BE2C (cell line): ENCODE data around the gene RAPGEF1.

Experiments
- DNase-seq: peaks from one replicate; pipeline ENCODE4 v3.0.0-alpha.2; 2020
- H3K27me3 ChIP-seq: fragments of 250-450 bp; sonication (Bioruptor Pico); 2 replicates; pipeline ENCODE4 v1.5.1; 2020; ENCODE audit warnings: mild to moderate bottlenecking
- H3K36me3 ChIP-seq: fragments of 250-450 bp; sonication (Bioruptor Pico); 2 replicates; pipeline ENCODE4 v1.5.1; 2020; ENCODE audit warnings: mild to moderate bottlenecking
- H3K4me1 ChIP-seq: fragments of 250-450 bp; sonication (Bioruptor Pico); 2 replicates; pipeline ENCODE4 v1.5.1; 2020
- H3K4me3 ChIP-seq: 2 replicates; pipeline ENCODE4 v1.5.1; 2011; ENCODE audit warnings: low read depth, low read length
- H3K9me3 ChIP-seq: fragments of 250-450 bp; sonication (Bioruptor Pico); 2 replicates; pipeline ENCODE4 v1.5.1; 2020
- TF ChIP-seq, protein P1 (sequence below): IDR thresholded peaks from 2 replicates; pipeline ENCODE4 v1.5.1; 2012; ENCODE audit warnings: mild to moderate bottlenecking, low read depth, low read length

RAPGEF1 gene

DNA sequence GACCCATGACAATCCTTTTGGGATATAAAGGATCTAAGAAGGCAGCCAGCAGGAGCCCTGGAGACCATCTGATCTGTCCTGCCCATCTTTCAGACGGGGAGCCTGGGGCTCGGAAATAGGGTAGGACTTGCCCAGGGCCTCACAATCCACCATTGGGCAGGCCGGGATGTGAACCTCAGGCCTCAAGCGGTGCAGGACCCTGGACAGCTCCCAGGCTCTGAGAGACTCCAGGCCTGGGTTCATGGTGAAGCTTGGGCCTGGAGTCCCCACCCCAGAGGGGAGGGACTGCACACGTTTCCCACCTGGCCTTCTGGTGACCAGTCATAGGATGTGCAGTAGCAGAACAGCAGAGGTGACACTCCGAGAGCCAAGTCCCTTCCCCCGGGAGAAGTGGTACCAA lies 36.6 kb upstream of the RAPGEF1 start:
- Histone ChIP-seq H3K9me3 (no peaks in the 10 kb centered on the region), H3K4me3 (no peak overlapping the region), H3K27me3 (no peaks in the 10 kb centered on the region), H3K36me3 (no peaks in the 10 kb centered on the region), H3K4me1 (no peaks in the 10 kb centered on the region)
- DNase-seq, result no peak
- TF ChIP-seq, protein P1, sequence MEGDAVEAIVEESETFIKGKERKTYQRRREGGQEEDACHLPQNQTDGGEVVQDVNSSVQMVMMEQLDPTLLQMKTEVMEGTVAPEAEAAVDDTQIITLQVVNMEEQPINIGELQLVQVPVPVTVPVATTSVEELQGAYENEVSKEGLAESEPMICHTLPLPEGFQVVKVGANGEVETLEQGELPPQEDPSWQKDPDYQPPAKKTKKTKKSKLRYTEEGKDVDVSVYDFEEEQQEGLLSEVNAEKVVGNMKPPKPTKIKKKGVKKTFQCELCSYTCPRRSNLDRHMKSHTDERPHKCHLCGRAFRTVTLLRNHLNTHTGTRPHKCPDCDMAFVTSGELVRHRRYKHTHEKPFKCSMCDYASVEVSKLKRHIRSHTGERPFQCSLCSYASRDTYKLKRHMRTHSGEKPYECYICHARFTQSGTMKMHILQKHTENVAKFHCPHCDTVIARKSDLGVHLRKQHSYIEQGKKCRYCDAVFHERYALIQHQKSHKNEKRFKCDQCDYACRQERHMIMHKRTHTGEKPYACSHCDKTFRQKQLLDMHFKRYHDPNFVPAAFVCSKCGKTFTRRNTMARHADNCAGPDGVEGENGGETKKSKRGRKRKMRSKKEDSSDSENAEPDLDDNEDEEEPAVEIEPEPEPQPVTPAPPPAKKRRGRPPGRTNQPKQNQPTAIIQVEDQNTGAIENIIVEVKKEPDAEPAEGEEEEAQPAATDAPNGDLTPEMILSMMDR, result no peak

DNA sequence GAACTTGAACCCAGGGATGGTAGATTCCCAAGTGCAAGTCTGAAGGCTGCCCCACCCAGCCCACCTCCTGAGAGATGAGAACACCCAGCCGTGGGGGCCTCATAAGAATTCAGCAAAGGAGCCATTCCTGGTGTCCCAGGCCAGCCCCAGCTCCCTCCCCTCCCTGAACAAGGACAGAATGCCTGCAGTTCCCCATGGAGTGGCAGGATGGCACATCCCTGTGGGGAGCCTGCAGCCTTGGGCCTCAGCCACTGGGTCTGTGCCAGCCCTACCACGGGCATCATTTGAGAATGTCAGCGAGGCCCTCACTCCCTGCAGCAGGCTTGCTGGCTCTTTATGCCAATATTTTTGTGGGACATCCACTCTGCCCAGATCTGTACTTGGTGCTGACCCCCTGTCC lies 36.2 kb upstream of the RAPGEF1 start:
- Histone ChIP-seq H3K36me3 (no peaks in the 10 kb centered on the region), H3K4me3 (no peak overlapping the region), H3K27me3 (no peaks in the 10 kb centered on the region), H3K4me1 (no peaks in the 10 kb centered on the region), H3K9me3 (no peaks in the 10 kb centered on the region)
- DNase-seq, result no peak
- TF ChIP-seq, protein P1, result no peak

DNA sequence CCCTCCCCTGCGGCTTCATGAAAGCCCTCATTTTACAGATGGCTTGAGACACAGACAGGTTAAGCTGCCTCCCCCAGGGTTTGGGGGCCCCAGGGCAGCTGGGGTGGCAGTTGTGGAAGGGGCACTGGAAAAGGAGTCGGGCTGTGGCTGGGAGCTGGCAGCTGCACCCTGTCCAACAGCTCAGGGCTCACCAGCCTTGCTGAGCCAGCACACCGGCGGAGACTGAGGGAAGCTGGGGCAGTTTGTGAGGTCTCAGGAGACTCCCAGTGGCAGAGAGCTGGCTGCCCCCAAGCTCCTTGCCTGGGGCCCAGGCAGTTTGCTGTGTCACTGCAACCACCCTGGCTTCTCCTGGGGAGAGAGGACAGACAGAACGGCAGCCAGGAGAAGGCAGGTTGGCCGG lies 34.8 kb upstream of the RAPGEF1 start:
- TF ChIP-seq, protein P1, result no peak
- Histone ChIP-seq H3K36me3 (no peaks in the 10 kb centered on the region), H3K4me3 (no peak overlapping the region), H3K27me3 (no peaks in the 10 kb centered on the region), H3K4me1 (no peaks in the 10 kb centered on the region), H3K9me3 (no peaks in the 10 kb centered on the region)
- no peak for DNase-seq

DNA sequence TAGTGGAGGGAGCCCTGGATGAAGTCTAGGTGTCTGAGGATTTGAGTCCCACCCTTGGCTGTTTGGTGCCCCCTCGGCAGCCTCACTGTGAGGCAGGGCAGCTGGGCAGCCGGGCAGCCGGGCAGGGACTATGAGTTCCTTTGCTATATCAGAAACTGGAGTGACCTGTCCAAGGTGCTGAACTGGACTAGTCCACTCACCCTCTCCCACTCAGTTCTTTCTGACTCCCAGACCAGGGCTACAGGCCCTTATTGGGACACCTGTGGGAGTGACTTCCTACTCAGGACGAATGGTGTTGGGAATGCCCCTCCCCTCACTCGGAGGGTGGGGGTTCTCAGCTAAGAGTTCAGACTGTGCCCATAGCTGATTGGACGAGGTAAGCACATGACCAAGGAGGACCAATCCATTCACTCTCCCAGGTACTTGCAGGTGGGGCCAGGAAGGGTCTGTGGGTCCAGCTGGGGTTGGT lies 34.1 kb upstream of the RAPGEF1 start:
- no peak for DNase-seq
- no peak overlapping the region for H3K4me3 ChIP-seq
- TF ChIP-seq, protein P1, result no peak
- no peaks in the 10 kb centered on the region for H3K36me3 ChIP-seq
- H3K9me3 ChIP-seq, result no peaks in the 10 kb centered on the region
- H3K27me3 ChIP-seq, result no peaks in the 10 kb centered on the region
- no peaks in the 10 kb centered on the region for H3K4me1 ChIP-seq

DNA sequence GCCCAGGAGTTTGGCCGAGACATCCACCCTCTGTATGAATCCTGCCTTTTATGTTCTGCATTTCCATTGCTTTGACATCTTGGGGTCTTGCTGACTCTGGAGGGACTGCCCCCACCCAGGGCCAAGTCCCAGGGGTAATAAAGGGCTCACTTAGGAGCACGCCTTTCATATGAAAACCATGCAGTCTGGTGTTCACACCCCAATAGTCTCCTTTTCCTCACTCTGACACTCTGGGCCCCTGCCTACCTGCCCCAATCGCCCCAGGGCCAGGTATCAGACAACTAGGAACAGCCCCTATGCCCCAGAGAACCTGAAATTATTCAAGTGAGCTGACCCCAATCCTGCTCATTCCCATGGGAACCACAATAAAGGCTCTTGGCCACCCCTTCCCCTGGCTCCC lies 33.1 kb upstream of the RAPGEF1 start:
- TF ChIP-seq, protein P1, result no peak
- no peak for DNase-seq
- H3K4me3 ChIP-seq, result no peak overlapping the region
- no peaks in the 10 kb centered on the region for H3K9me3 ChIP-seq
- H3K36me3 ChIP-seq, result no peaks in the 10 kb centered on the region
- no peaks in the 10 kb centered on the region for H3K4me1 ChIP-seq
- H3K27me3 ChIP-seq, result no peaks in the 10 kb centered on the region

DNA sequence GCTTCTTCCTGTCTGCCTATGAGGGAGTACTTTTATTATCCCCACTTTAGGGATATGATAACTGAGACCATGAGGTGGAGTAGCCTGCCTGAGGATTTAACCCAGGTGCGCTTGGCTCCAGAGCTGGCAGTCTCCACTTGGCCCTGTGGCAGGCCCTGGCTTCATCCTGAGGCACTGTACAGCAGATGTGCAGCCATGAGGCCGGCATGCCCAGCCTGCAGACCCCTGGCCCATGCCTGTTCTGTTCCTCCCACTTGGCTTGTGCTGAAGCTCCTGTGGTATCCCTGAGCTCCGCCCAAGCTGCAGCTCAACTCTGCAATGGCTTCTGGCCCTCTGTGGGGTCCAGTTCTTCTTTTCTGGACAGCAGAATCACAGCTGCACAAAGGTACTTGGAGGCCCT lies 31.8 kb upstream of the RAPGEF1 start:
- no peaks in the 10 kb centered on the region for H3K9me3 ChIP-seq
- TF ChIP-seq, protein P1, result no peak

More for the DNA sequence above, 31.8 kb upstream of the RAPGEF1 start:
- DNase-seq, result no peak
- Histone ChIP-seq H3K4me3 (no peak overlapping the region), H3K36me3 (no peaks in the 10 kb centered on the region), H3K4me1 (no peaks in the 10 kb centered on the region), H3K27me3 (no peaks in the 10 kb centered on the region)
